MM.1S (cell line): ENCODE measurements around the gene MSANTD1.

Experiments
- CTCF ChIP-seq: fragments of 300-600 bp; sonication (generic); IDR thresholded peaks from 2 replicates; pipeline ENCODE4 v1.5.1; 2016; ENCODE audit warnings: antibody characterized with exemption, low read length, mixed read lengths
- EZH2 ChIP-seq: fragments of 300-600 bp; sonication (generic); optimal IDR thresholded peaks from 2 replicates; pipeline ENCODE3; 2017; ENCODE audit warnings: low read depth, mild to moderate bottlenecking, antibody characterized with exemption, low read length, mixed read lengths
- EZH2phosphoT487 ChIP-seq: fragments of 300-600 bp; sonication (generic); IDR thresholded peaks from 2 replicates; pipeline ENCODE4 v1.6.1; 2018; ENCODE audit warnings: antibody characterized with exemption, low read length

GRCh38 chr4:3203971-3204431 lies 45.0 kb upstream of the MSANTD1 start:
- no peak for TF ChIP-seq EZH2
- TF ChIP-seq CTCF: no peak
- no peak for TF ChIP-seq EZH2phosphoT487
